Endothelial cell (in vitro differentiated cells): ENCODE measurements around the gene DNAJC6. TPM values are rescaled to one million over a fixed set of nuclear protein-coding genes. Genes with fewer than 3 reads are reported as not detected.

Experiments used
- DNase-seq: peaks from one replicate; pipeline ENCODE4 v3.0.0; 2021; ENCODE audit warnings: low spot score
- H3K27ac Mint-ChIP-seq: one replicate; pipeline ENCODE4 v1.8.0; 2021; ENCODE audit warnings: mixed read lengths, inconsistent platforms; ENCODE audit not compliant: unreplicated experiment
- H3K27me3 Mint-ChIP-seq: one replicate; pipeline ENCODE4 v1.8.0; 2021; ENCODE audit warnings: mild to moderate bottlenecking, moderate library complexity, mixed read lengths, inconsistent platforms; ENCODE audit not compliant: unreplicated experiment
- H3K36me3 Mint-ChIP-seq: one replicate; pipeline ENCODE4 v1.8.0; 2021; ENCODE audit warnings: mild to moderate bottlenecking, low read depth, mixed read lengths, inconsistent platforms; ENCODE audit not compliant: unreplicated experiment
- H3K4me1 Mint-ChIP-seq: one replicate; pipeline ENCODE4 v1.8.0; 2021; ENCODE audit warnings: mild to moderate bottlenecking, mixed read lengths, inconsistent platforms; ENCODE audit not compliant: unreplicated experiment
- H3K4me3 Mint-ChIP-seq: one replicate; pipeline ENCODE4 v1.8.0; 2021; ENCODE audit warnings: mild to moderate bottlenecking, mixed read lengths, inconsistent platforms; ENCODE audit not compliant: unreplicated experiment
- H3K9me3 Mint-ChIP-seq: one replicate; pipeline ENCODE4 v1.8.0; 2021; ENCODE audit warnings: mixed read lengths, inconsistent platforms; ENCODE audit not compliant: unreplicated experiment
- CTCF ChIP-seq: fragments of 200-600 bp; sonication (generic); IDR thresholded peaks from one replicate; pipeline ENCODE4 v1.5.0; 2021; ENCODE audit warnings: antibody characterized with exemption; ENCODE audit not compliant: unreplicated experiment
- total RNA-seq: library from RNA; stranded (reverse); fragmentation: NEBNext Ultra II Directional; extraction: Animal tissue kit (Norgen Biotek cat#: 25700); gene quantifications from one replicate; pipeline ENCODE4 v1.2.1, GENCODE V29; 2021; ENCODE audit not compliant: unreplicated experiment

DNAJC6 gene
- total RNA-seq, 1 donor from 2014 or later = 3.5 TPM

GRCh38 chr1:65409314-65409713, 100.0 kb downstream of the DNAJC6 start:
- H3K27me3 Mint-ChIP-seq = no peaks in the 10 kb centered on the region
- H3K4me1 Mint-ChIP-seq = peaks cover 5% of the 10 kb centered on the region
- no peak overlapping the region for H3K27ac Mint-ChIP-seq
- no peak for DNase-seq
- no peak overlapping the region for H3K4me3 Mint-ChIP-seq
- no peaks in the 10 kb centered on the region for H3K36me3 Mint-ChIP-seq
- no peaks in the 10 kb centered on the region for H3K9me3 Mint-ChIP-seq
- no peak for TF ChIP-seq CTCF

DNA sequence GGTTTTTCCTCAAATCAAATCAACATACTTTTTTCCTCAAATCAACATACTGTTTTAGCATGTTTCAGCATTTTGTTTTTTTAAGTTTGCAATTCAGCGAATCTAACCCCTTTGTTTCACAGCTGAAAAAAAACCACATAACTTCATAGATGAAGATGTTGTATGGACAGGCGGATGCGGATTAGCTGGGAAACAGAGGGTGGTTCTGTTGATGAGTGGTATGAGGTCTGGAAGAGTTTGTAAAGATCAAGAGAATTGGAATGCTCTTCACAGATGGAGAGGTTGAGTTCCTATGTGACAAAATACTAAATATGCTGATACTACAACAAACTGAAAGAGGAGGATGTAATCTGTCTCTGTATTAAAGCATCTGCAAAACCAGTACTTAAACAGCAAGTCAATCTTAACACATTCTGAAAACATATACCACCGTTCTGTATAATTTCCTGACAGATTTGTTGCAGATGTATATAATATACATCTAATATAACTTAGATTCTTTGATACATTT, 100.5 kb downstream of the DNAJC6 start:
- H3K27me3 Mint-ChIP-seq = no peaks in the 10 kb centered on the region
- H3K9me3 Mint-ChIP-seq = no peaks in the 10 kb centered on the region
- peaks cover 5% of the 10 kb centered on the region for H3K4me1 Mint-ChIP-seq
- no peak overlapping the region for H3K4me3 Mint-ChIP-seq
- DNase-seq = no peak
- TF ChIP-seq CTCF = no peak
- no peaks in the 10 kb centered on the region for H3K36me3 Mint-ChIP-seq
- H3K27ac Mint-ChIP-seq = no peak overlapping the region

GRCh38 chr1:65412256-65412983, 103.1 kb downstream of the DNAJC6 start:
- H3K9me3 Mint-ChIP-seq = no peaks in the 10 kb centered on the region
- no peak overlapping the region for H3K4me3 Mint-ChIP-seq
- H3K36me3 Mint-ChIP-seq = no peaks in the 10 kb centered on the region
- H3K27ac Mint-ChIP-seq = no peak overlapping the region
- peaks cover 5% of the 10 kb centered on the region for H3K4me1 Mint-ChIP-seq
- no peak for DNase-seq
- TF ChIP-seq CTCF = no peak
- H3K27me3 Mint-ChIP-seq = no peaks in the 10 kb centered on the region

- H3K27ac Mint-ChIP-seq = no peak overlapping the region
- H3K9me3 Mint-ChIP-seq = no peaks in the 10 kb centered on the region
- peaks cover 5% of the 10 kb centered on the region for H3K4me1 Mint-ChIP-seq
- no peak for DNase-seq
- no peak for TF ChIP-seq CTCF
- no peak overlapping the region for H3K4me3 Mint-ChIP-seq
- H3K27me3 Mint-ChIP-seq = no peaks in the 10 kb centered on the region
- H3K36me3 Mint-ChIP-seq = no peaks in the 10 kb centered on the region
Measured at GRCh38 chr1:65412984-65413375, 103.6 kb downstream of the DNAJC6 start.

DNA sequence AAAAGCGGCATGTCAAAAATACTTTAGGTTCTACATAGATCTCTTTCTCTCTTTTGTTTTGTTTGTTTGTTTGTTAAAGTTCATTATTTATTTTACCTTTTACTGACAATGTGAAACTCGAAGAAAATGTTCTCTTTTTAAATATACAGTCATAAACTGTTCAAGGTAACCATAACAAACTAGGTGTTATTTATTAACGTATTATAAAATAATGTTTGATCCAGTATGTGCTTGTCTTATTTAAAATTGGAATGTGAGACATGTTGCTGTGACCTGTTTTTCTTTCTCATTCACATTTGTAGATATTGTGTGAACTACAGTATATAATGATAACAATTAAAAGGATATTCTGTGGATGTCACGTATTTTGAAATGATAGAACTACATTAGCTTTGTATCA, 105.2 kb downstream of the DNAJC6 start:
- Mint-ChIP-seq H3K4me1 (peaks cover 7% of the 10 kb centered on the region), H3K27ac (no peak overlapping the region), H3K27me3 (no peaks in the 10 kb centered on the region), H3K4me3 (no peak overlapping the region), H3K9me3 (no peaks in the 10 kb centered on the region), H3K36me3 (peaks cover 6% of the 10 kb centered on the region)
- no peak for TF ChIP-seq CTCF
- DNase-seq = no peak
